GM18951 (cell line): ENCODE measurements around the gene NUBP2.

Experiments used
- POLR2A ChIP-seq: IDR thresholded peaks from 4 replicates; pipeline ENCODE4 v1.6.1; 2011; ENCODE audit warnings: mild to moderate bottlenecking; ENCODE audit not compliant: insufficient read length, insufficient read depth; ENCODE audit errors: extremely low read depth
- in situ Hi-C: fragments of 300-500 bp; cut with MboI; formaldehyde crosslinking; loops from one replicate; pipeline ENCODE4 v1.12.0; 2022; ENCODE audit warnings: low sequenced_read_pairs, mixed read lengths, inconsistent platforms; ENCODE audit not compliant: unreplicated experiment

NUBP2 gene

GRCh38 chr16:1830213-1830612 lies 47.5 kb downstream of the NUBP2 start:
- TF ChIP-seq POLR2A, result no peak
- in situ Hi-C loops, result no loop called here

- in situ Hi-C loops, result no loop called here
- TF ChIP-seq POLR2A, result no peak
Measured at GRCh38 chr16:1831186-1832075, 48.7 kb downstream of the NUBP2 start.

GRCh38 chr16:1832838-1833454 lies 50.2 kb downstream of the NUBP2 start:
- TF ChIP-seq POLR2A, result no peak
- in situ Hi-C loops, result no loop called here

GRCh38 chr16:1834096-1834495 lies 51.3 kb downstream of the NUBP2 start:
- in situ Hi-C loops, result no loop called here
- no peak for TF ChIP-seq POLR2A
